BLaER1 (cell line): ENCODE data around the gene SPTLC1.
"Not testable (repeated sequence)": the region's sequence is repeated elsewhere in the genome, so short reads cannot be mapped to it uniquely, and the experiment has no call there.

Source experiments
- H3K27ac ChIP-seq: shearing (Covaris generic); formaldehyde crosslinking; 2 replicates; pipeline ENCODE4 v1.8.1; 2022
- H3K27me3 ChIP-seq: shearing (Covaris generic); formaldehyde crosslinking; 2 replicates; pipeline ENCODE4 v1.8.1; 2022
- H3K36me3 ChIP-seq: shearing (Covaris generic); formaldehyde crosslinking; 2 replicates; pipeline ENCODE4 v1.8.1; 2022
- H3K4me1 ChIP-seq: shearing (Covaris generic); formaldehyde crosslinking; 2 replicates; pipeline ENCODE4 v1.8.1; 2022
- H3K4me2 ChIP-seq: shearing (Covaris generic); formaldehyde crosslinking; 2 replicates; pipeline ENCODE4 v1.8.1; 2022
- H3K4me3 ChIP-seq: shearing (Covaris generic); formaldehyde crosslinking; 2 replicates; pipeline ENCODE4 v1.8.1; 2022
- H3K9ac ChIP-seq: shearing (Covaris generic); formaldehyde crosslinking; 2 replicates; pipeline ENCODE4 v1.8.1; 2022
- H3K9me3 ChIP-seq: shearing (Covaris generic); formaldehyde crosslinking; 2 replicates; pipeline ENCODE4 v1.8.1; 2022
- H4K20me1 ChIP-seq: shearing (Covaris generic); formaldehyde crosslinking; 2 replicates; pipeline ENCODE4 v1.8.1; 2022
- Cebpa-rat ChIP-seq: shearing (Covaris generic); IDR thresholded peaks from 2 replicates; pipeline ENCODE4 v1.8.1; 2022

Gene SPTLC1

DNA sequence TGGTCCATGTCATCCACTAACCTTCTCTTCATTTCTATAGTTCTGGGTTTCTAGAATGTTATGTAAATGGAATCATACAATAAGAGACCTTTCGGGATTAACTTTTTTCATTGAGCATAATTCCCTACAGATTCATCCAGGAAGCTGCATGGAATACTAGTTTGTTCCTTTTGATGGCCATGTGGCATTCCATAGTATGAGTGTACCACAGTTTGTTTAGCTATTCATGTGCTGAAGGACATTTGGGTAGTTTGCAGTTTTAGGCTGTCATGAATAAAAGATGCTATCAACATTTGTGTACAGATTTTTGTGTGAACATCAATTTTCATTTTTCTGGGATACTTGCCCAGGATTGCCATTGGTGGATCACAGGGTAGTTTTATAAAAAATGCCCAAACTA is 6.8 kb upstream of the SPTLC1 start:
- H3K4me3 ChIP-seq, result no peak overlapping the region
- H3K36me3 ChIP-seq, result no peaks in the 10 kb centered on the region
- no peak for TF ChIP-seq Cebpa-rat
- H3K4me2 ChIP-seq, result no peak overlapping the region
- H3K27ac ChIP-seq, result no peak overlapping the region
- no peaks in the 10 kb centered on the region for H4K20me1 ChIP-seq
- H3K4me1 ChIP-seq, result no peaks in the 10 kb centered on the region
- no peaks in the 10 kb centered on the region for H3K27me3 ChIP-seq
- H3K9me3 ChIP-seq, result no peaks in the 10 kb centered on the region
- no peak overlapping the region for H3K9ac ChIP-seq

DNA sequence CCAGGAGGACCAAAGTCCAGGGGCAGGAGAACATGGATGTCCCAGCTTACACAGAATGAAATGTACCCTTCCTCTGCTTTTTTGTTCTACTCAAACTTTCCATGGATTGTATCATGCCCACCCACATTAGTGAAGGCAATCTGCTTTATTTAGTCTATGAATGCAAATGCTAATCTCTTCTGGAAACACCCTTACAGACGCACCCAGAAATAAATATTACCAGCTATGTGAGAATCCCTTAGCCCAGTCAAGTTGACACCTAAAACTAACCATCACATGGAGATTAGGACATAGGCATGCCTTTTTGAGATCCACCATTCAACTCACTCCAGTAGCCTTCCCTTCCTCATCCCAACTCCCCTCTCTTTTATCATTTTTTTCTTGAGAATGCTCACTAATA is 6.1 kb upstream of the SPTLC1 start:
- H3K27ac ChIP-seq, result no peak overlapping the region
- no peak overlapping the region for H3K9ac ChIP-seq
- no peaks in the 10 kb centered on the region for H3K27me3 ChIP-seq
- no peaks in the 10 kb centered on the region for H3K9me3 ChIP-seq
- H4K20me1 ChIP-seq, result no peaks in the 10 kb centered on the region
- H3K36me3 ChIP-seq, result no peaks in the 10 kb centered on the region
- H3K4me1 ChIP-seq, result peaks cover under 1% of the 10 kb centered on the region; the same call in 1 of the 2 replicates
- TF ChIP-seq Cebpa-rat, result no peak
- H3K4me3 ChIP-seq, result no peak overlapping the region
- H3K4me2 ChIP-seq, result no peak overlapping the region

DNA sequence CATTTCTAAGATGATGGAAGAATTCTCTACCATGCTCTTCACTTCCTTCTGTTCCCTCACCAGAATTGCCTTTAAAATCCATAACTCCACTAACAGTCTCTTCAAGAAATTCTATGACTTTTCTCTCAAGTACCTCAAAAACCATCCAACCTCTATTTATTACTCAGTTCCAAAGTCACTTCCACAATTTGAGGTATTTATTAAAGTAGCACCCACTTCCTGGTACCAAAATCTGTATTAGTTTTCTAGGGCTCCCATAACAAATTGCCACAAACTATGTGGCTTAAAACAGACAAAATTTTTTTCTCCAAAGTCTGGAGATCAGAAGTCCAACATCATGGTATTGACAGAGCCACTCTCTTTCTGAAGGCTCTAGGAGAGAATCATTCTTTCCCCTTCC is 4.9 kb upstream of the SPTLC1 start:
- Histone ChIP-seq H3K27me3 (no peaks in the 10 kb centered on the region), H3K9ac (no peak overlapping the region), H3K4me3 (no peak overlapping the region), H3K4me2 (no peak overlapping the region), H3K27ac (no peak overlapping the region), H4K20me1 (no peaks in the 10 kb centered on the region), H3K9me3 (no peaks in the 10 kb centered on the region), H3K4me1 (peaks cover 6% of the 10 kb centered on the region; the same call in 1 of the 2 replicates), H3K36me3 (no peaks in the 10 kb centered on the region)
- no peak for TF ChIP-seq Cebpa-rat

DNA sequence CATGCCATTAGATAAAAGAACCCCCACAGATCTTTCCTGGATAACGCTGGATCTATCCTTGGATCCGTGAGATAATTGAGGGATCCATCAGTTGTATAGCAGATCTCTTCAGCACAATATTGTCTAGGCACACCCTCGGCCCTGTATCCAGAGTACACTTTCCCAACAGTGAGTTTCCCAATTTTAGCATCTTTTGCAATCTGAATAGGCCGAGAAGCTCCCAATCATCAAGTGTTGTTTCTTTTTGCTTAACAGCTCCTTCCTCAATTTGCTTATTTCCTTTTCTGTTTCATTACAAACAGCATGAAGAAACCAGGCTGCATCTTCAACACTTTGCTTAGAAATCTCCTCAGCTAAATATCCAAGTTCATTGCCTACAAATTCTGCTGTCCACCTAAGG is 4.4 kb upstream of the SPTLC1 start:
- no peaks in the 10 kb centered on the region for H3K27me3 ChIP-seq
- no peak overlapping the region for H3K27ac ChIP-seq
- TF ChIP-seq Cebpa-rat, result no peak
- no peak overlapping the region for H3K9ac ChIP-seq
- H3K4me3 ChIP-seq, result no peak overlapping the region
- no peaks in the 10 kb centered on the region for H4K20me1 ChIP-seq
- no peaks in the 10 kb centered on the region for H3K36me3 ChIP-seq
- no peak overlapping the region for H3K4me2 ChIP-seq
- no peaks in the 10 kb centered on the region for H3K9me3 ChIP-seq
- H3K4me1 ChIP-seq, result peaks cover 7% of the 10 kb centered on the region

DNA sequence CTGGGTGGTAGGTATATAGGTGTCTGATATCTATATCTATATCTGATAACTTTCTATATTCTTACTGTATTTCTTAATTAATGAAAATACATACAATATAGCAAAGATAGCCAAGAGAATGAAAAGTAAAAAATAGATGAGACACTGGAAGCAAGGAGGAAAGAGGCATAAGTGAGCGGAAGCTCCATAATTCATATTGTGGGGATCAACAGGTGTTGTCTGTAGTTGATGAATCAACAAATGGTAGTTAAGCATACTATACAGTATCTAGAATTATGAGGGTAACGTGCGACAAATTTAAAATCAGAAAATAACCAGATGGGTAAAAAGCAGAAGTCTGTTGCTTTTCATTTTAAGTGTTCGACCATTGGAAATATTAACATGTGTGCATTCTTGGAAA is 7.1 kb downstream of the SPTLC1 start:
- no peaks in the 10 kb centered on the region for H3K27me3 ChIP-seq
- no peak overlapping the region for H3K4me3 ChIP-seq
- peaks cover 24% of the 10 kb centered on the region; the same call in 1 of the 2 replicates for H4K20me1 ChIP-seq
- no peak for TF ChIP-seq Cebpa-rat
- H3K4me2 ChIP-seq, result no peak overlapping the region
- peaks cover 49% of the 10 kb centered on the region for H3K36me3 ChIP-seq
- H3K27ac ChIP-seq, result no peak overlapping the region
- peaks cover 5% of the 10 kb centered on the region for H3K4me1 ChIP-seq
- no peak overlapping the region for H3K9ac ChIP-seq
- H3K9me3 ChIP-seq, result no peaks in the 10 kb centered on the region; the same call in 1 of the 2 replicates

DNA sequence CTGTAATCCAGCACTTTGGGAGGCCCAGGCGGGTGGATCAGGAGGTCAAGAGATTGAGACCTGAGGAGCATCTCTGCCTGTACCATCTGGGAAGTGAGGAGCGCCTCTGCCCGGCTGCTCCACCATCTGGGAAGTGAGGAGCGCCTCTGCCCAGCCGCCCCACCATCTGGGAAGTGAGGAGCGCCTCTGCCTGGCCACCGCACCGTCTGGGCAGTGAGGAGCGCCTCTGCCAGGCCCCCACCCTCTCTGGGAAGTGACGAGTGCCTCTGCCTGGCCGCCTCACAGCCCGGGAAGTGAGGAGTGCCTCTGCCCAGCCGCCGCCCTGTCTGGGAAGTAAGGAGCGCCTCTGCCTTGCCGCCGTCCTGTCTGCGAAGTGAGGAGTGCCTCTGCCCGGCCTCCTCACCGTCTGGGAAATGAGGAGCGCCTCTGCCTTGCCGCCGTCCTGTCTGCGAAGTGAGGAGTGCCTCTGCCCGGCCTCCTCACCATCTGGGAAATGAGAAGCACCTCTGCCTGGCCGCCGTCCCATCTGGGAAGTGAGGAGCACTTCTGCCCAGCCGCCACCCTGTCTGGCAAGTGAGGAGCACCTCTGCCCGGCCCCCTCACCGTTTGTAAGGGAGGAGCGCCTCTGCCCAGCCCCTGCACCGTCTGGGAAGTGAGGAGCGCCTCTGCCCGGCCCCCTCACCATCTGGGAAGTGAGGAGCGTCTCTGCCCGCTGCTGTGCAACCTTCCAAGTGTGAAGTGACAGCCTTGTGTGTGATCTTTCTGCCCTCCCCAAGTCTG is 9.6 kb downstream of the SPTLC1 start:
- peaks cover 14% of the 10 kb centered on the region; the same call in 1 of the 2 replicates for H4K20me1 ChIP-seq
- H3K9me3 ChIP-seq, H3K27ac ChIP-seq, H3K9ac ChIP-seq, H3K4me3 ChIP-seq, H3K4me2 ChIP-seq, H3K4me1 ChIP-seq, H3K27me3 ChIP-seq: not testable (repeated sequence)
- H3K36me3 ChIP-seq, result peaks cover 51% of the 10 kb centered on the region

DNA sequence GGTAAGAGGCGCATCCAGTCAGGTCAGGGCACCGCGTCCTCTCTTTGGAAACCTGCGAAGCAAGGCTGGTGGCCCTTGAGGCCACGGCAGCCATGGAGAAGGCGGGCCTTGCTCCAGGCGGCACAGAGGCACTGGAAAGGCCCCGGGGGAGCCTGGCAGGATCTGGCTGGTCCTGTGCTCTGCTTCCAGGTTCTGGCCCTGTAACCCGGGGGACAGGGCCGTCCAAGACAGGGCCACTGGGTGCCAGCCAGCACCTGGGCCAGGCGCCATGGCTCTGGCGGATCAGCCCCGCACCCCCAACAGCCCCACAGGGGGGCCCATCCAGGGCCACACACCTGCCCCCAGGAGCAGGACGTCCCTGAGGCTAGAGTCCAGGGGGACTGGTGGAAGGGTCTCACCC is 11.6 kb downstream of the SPTLC1 start:
- not testable (repeated sequence) for H3K4me3 ChIP-seq, H3K9me3 ChIP-seq, H3K27me3 ChIP-seq

DNA sequence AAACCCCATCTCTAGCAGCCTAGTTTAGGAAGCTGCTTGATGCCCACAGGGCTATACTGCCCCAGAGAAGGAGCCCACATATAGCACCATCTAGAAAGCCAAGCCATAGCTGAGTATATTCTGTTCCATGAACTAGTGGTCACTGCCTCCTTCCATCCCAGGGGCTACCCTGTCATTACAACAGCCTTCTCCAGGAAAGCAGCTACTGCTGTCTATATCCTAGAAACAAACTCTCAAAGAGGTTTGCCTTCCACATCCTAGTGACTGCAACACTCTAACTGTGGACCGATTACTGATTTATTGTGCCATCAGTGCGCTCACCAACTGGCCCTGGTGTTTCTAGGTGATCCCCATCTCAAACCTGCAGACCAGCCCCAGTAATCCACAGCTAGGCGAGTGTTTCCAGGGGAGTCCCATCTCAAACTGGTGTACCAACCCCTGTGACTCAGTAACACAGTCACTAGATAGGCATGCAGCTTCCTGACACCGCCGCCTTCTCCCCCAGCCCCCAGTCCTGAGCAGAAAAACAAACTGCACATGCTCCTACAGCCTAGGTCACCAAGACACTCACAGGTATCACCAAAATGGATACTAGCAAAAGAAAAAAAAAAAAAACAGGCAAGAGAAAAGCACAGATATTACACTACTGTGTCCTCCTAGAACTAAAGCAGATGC is 14.8 kb downstream of the SPTLC1 start:
- Histone ChIP-seq H3K9me3 (0 out of 2 replicates have a peak, but pooled peaks cover 5% of the 10 kb centered on the region), H3K4me1 (no peaks in the 10 kb centered on the region), H3K36me3 (peaks cover 50% of the 10 kb centered on the region), H3K4me2 (no peak overlapping the region), H3K27ac (no peak overlapping the region), H4K20me1 (peaks cover 4% of the 10 kb centered on the region; the same call in 1 of the 2 replicates), H3K27me3 (no peaks in the 10 kb centered on the region), H3K4me3 (no peak overlapping the region), H3K9ac (no peak overlapping the region)
- no peak for TF ChIP-seq Cebpa-rat

More for the DNA sequence above, 11.6 kb downstream of the SPTLC1 start:
- H3K4me2 ChIP-seq, H3K27ac ChIP-seq, H3K9ac ChIP-seq, H3K4me1 ChIP-seq, H4K20me1 ChIP-seq: not testable (repeated sequence)
- H3K36me3 ChIP-seq, result peaks cover 64% of the 10 kb centered on the region

DNA sequence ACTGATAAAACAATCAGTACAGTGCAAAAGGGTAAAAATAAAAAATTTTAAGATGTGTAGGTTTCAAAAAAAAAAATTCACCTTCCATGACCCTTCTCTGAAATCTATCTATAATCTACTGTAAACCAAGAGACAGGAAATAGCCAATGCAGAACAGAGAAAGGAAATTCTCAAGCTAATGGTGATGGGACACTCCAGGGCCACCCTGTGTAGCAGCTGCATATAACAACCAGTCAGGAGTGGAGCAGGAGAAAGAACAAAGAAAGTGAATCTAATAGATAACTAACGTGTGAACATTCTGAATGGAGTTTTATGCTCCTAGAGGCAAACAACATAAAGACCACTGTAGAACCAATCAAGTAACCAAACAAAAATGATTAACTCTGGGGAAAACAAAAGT is 16.6 kb downstream of the SPTLC1 start:
- H4K20me1 ChIP-seq, result peaks cover 4% of the 10 kb centered on the region; the same call in 1 of the 2 replicates
- H3K4me3 ChIP-seq, result no peak overlapping the region
- H3K9ac ChIP-seq, result no peak overlapping the region

DNA sequence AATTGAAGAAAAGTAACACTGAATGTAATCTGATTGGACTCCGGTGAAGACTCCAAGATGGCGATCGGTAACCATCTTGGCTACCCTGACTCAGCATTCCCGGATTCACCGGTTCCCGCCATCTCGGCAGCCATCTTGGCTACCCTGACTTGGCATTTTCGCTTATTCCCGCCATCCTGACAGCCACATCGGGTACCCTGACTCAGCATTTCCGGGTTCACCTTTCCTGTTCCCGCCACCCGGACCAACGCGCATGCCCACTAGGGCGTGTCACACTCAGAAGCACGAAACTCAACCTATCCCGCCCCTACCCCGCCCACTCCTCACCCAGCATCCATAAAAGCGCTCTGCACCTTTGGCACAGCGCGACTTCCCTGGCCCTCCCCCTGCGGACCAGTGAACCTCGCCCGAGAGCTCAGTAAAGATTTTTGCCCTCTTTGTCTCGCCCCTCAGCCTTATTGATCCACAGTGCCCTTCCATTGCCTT is 17.2 kb downstream of the SPTLC1 start:
- H3K36me3 ChIP-seq, result peaks cover 41% of the 10 kb centered on the region
- peaks cover 9% of the 10 kb centered on the region; the same call in 1 of the 2 replicates for H4K20me1 ChIP-seq
- H3K27me3 ChIP-seq, result no peaks in the 10 kb centered on the region
- H3K4me3 ChIP-seq, result no peak overlapping the region
- H3K9me3 ChIP-seq, result 0 out of 2 replicates have a peak, but pooled peaks cover 5% of the 10 kb centered on the region
- no peaks in the 10 kb centered on the region for H3K4me1 ChIP-seq
- H3K9ac ChIP-seq, result no peak overlapping the region
- no peak overlapping the region for H3K27ac ChIP-seq
- no peak overlapping the region for H3K4me2 ChIP-seq
- no peak for TF ChIP-seq Cebpa-rat

More for the DNA sequence above, 16.6 kb downstream of the SPTLC1 start:
- TF ChIP-seq Cebpa-rat, result no peak
- Histone ChIP-seq H3K9me3 (0 out of 2 replicates have a peak, but pooled peaks cover 5% of the 10 kb centered on the region), H3K4me2 (no peak overlapping the region), H3K27ac (no peak overlapping the region), H3K4me1 (no peaks in the 10 kb centered on the region), H3K27me3 (no peaks in the 10 kb centered on the region), H3K36me3 (peaks cover 47% of the 10 kb centered on the region)
